Endodermal cell (in vitro differentiated cells): ENCODE results near the gene TPRX1. TPM values are rescaled to one million over a fixed set of nuclear protein-coding genes. Genes with fewer than 3 reads are reported as not detected.

Experiments
- DNase-seq: peaks from one replicate; pipeline ENCODE4 v3.0.0-alpha.2; 2017
- H3K27ac ChIP-seq: 2 replicates; pipeline ENCODE4 v1.5.1; 2013; ENCODE audit warnings: mild to moderate bottlenecking, low read depth, low read length, moderate library complexity
- H3K27me3 ChIP-seq: 2 replicates; pipeline ENCODE4 v1.6.1; 2013; ENCODE audit warnings: mild to moderate bottlenecking, low read length, moderate library complexity; ENCODE audit not compliant: insufficient read depth, control insufficient read depth, poor library complexity, severe bottlenecking
- H3K36me3 ChIP-seq: 2 replicates; pipeline ENCODE4 v1.7.0; 2013; ENCODE audit warnings: mild to moderate bottlenecking, low read length, moderate library complexity; ENCODE audit not compliant: control insufficient read depth, insufficient read depth
- H3K4me1 ChIP-seq: one replicate; pipeline ENCODE4 v1.7.0; 2013; ENCODE audit warnings: low read length; ENCODE audit not compliant: control insufficient read depth, insufficient read depth
- H3K4me3 ChIP-seq: 2 replicates; pipeline ENCODE4 v1.5.1; 2013; ENCODE audit warnings: mild to moderate bottlenecking, low read length, moderate library complexity
- H3K9ac ChIP-seq: 2 replicates; pipeline ENCODE4 v1.6.1; 2013; ENCODE audit warnings: mild to moderate bottlenecking, low read length, moderate library complexity; ENCODE audit not compliant: poor library complexity, severe bottlenecking; ENCODE audit errors: extremely low read depth
- H3K9me3 ChIP-seq: 2 replicates; pipeline ENCODE4 v1.6.1; 2013; ENCODE audit warnings: mild to moderate bottlenecking, low read length, moderate library complexity; ENCODE audit not compliant: control insufficient read depth
- H3K27ac Mint-ChIP-seq: 2 replicates; pipeline ENCODE4 v1.8.0; 2020; ENCODE audit warnings: mixed read lengths
- H3K27me3 Mint-ChIP-seq: 2 replicates; pipeline ENCODE4 v1.8.0; 2021; ENCODE audit warnings: mild to moderate bottlenecking, mixed read lengths; ENCODE audit not compliant: insufficient read depth
- H3K36me3 Mint-ChIP-seq: 2 replicates; pipeline ENCODE4 v1.8.0; 2020; ENCODE audit warnings: low read depth, mixed read lengths
- H3K4me1 Mint-ChIP-seq: 2 replicates; pipeline ENCODE4 v1.8.0; 2020; ENCODE audit warnings: mixed read lengths
- H3K4me3 Mint-ChIP-seq: 2 replicates; pipeline ENCODE4 v1.8.0; 2020; ENCODE audit warnings: mild to moderate bottlenecking, moderate library complexity, mixed read lengths
- H3K9me3 Mint-ChIP-seq: 2 replicates; pipeline ENCODE4 v1.8.0; 2020; ENCODE audit warnings: mild to moderate bottlenecking, mixed read lengths
- CTCF ChIP-seq: fragments of 200-600 bp; sonication (generic); conservative IDR thresholded peaks from 2 replicates; pipeline ENCODE4 v1.5.0; 2021; ENCODE audit warnings: antibody characterized with exemption, mild to moderate bottlenecking
- WGBS, 2 experiments: methylation state at CpG; one replicate each; pipeline versions ENCODE4 v1.1.5 to v1.1.7; 2013; ENCODE audit warnings: missing lambda C conversion rate in 2 of 2, mixed read lengths in 1 of 2; ENCODE audit not compliant: insufficient coverage in 1 of 2, insufficient read length in 1 of 2; 5-methylcytosine and 5-hydroxymethylcytosine counted together
- total RNA-seq, 2 donors: library from RNA; stranded (reverse); fragmentation: NEBNext Ultra II Directional in 1 of 2; extraction: Animal tissue kit (Norgen Biotek cat#: 25700) in 1 of 2; gene quantifications; 2 replicates in 1 of 2; 3 replicates in 1 of 2; pipeline ENCODE4 v1.2.1, GENCODE V29; 2021

TPRX1 gene
- total RNA-seq, 2 donors from 2014 or later = not detected

GRCh38 chr19:47781590-47782262 lies 22.6 kb downstream of the TPRX1 start:
- Mint-ChIP-seq H3K4me1 (peaks cover 16% of the 10 kb centered on the region), H3K27ac (no peak overlapping the region), H3K36me3 (peaks cover 52% of the 10 kb centered on the region), H3K4me3 (no peak overlapping the region), H3K9me3 (no peaks in the 10 kb centered on the region), H3K27me3 (no peaks in the 10 kb centered on the region)
- Histone ChIP-seq H3K9me3 (no peaks in the 10 kb centered on the region), H3K27me3 (no peaks in the 10 kb centered on the region), H3K9ac (no peak overlapping the region), H3K36me3 (peaks cover 51% of the 10 kb centered on the region), H3K4me3 (no peak overlapping the region), H3K4me1 (no peaks in the 10 kb centered on the region), H3K27ac (no peak overlapping the region)
- no peak for TF ChIP-seq CTCF
- 90 to 93% methylated on average over 9 of the region's 9 CpGs for WGBS, 2 experiments
- no peak for DNase-seq

- Mint-ChIP-seq H3K4me1 (peaks cover 21% of the 10 kb centered on the region), H3K4me3 (peak overlapping the region; percentile 93), H3K27ac (no peak overlapping the region), H3K27me3 (no peaks in the 10 kb centered on the region), H3K36me3 (peaks cover 44% of the 10 kb centered on the region), H3K9me3 (no peaks in the 10 kb centered on the region)
- H3K4me1 ChIP-seq = no peaks in the 10 kb centered on the region
- no peak for DNase-seq
- peaks cover 41% of the 10 kb centered on the region for H3K36me3 ChIP-seq
- H3K9ac ChIP-seq = no peak overlapping the region
- H3K9me3 ChIP-seq = no peaks in the 10 kb centered on the region
- no peak for TF ChIP-seq CTCF
- H3K4me3 ChIP-seq = peak overlapping the region; percentile 97
- no peaks in the 10 kb centered on the region for H3K27me3 ChIP-seq
- WGBS, 2 experiments = 85 to 87% methylated on average over 2 to 9 of the region's 9 CpGs
- H3K27ac ChIP-seq = no peak overlapping the region
These were observed 24.2 kb downstream of the TPRX1 start for GRCh38 chr19:47780215-47780551.

GRCh38 chr19:47779524-47780214 lies 24.7 kb downstream of the TPRX1 start:
- no peaks in the 10 kb centered on the region for H3K27me3 ChIP-seq
- no peak for TF ChIP-seq CTCF
- Mint-ChIP-seq H3K36me3 (peaks cover 41% of the 10 kb centered on the region), H3K9me3 (no peaks in the 10 kb centered on the region), H3K27ac (peak overlapping the region; percentile 97), H3K4me3 (peak overlapping the region; percentile 93), H3K4me1 (peaks cover 21% of the 10 kb centered on the region), H3K27me3 (no peaks in the 10 kb centered on the region)
- peaks cover 40% of the 10 kb centered on the region for H3K36me3 ChIP-seq
- no peaks in the 10 kb centered on the region for H3K4me1 ChIP-seq
- peak overlapping the region; percentile 97 for H3K4me3 ChIP-seq
- H3K27ac ChIP-seq = no peak overlapping the region
- H3K9ac ChIP-seq = peak overlapping the region; percentile 85
- no peaks in the 10 kb centered on the region for H3K9me3 ChIP-seq
- 82 to 84% methylated on average over 20 to 24 of the region's 24 CpGs for WGBS, 2 experiments
- DNase-seq = no peak
